Ishikawa (cell line): ENCODE results near the gene BRPF3.
A peak's percentile ranks its signal among the peaks of the same experiment; 100 is the strongest.

ENCODE experiments used
- CEBPB ChIP-seq: IDR thresholded peaks from 2 replicates; pipeline ENCODE4 v1.6.1; 2012
- CREB1 ChIP-seq: IDR thresholded peaks from 2 replicates; pipeline ENCODE4 v1.6.1; 2012; ENCODE audit warnings: low read depth
- EGR1 ChIP-seq: IDR thresholded peaks from 2 replicates; pipeline ENCODE4 v1.6.1; 2012
- EP300 ChIP-seq: IDR thresholded peaks from 2 replicates; pipeline ENCODE4 v1.6.1; 2012; ENCODE audit warnings: borderline replicate concordance
- FOXM1 ChIP-seq: IDR thresholded peaks from 2 replicates; pipeline ENCODE4 v1.6.1; 2012; ENCODE audit warnings: low read depth, borderline replicate concordance
- MAX ChIP-seq: IDR thresholded peaks from 2 replicates; pipeline ENCODE4 v1.6.1; 2012
- RAD21 ChIP-seq: IDR thresholded peaks from 2 replicates; pipeline ENCODE4 v1.6.1; 2012; ENCODE audit warnings: low read depth
- TAF1 ChIP-seq: IDR thresholded peaks from 2 replicates; pipeline ENCODE4 v1.6.1; 2012; ENCODE audit warnings: low read depth, mild to moderate bottlenecking
- TCF12 ChIP-seq: IDR thresholded peaks from 2 replicates; pipeline ENCODE4 v1.6.1; 2012; ENCODE audit warnings: low read depth
- TEAD4 ChIP-seq: IDR thresholded peaks from 2 replicates; pipeline ENCODE4 v1.6.1; 2012
- YY1 ChIP-seq: IDR thresholded peaks from 2 replicates; pipeline ENCODE4 v1.6.1; 2012; ENCODE audit warnings: low read depth
- ZBTB7A ChIP-seq: IDR thresholded peaks from 2 replicates; pipeline ENCODE4 v1.6.1; 2012; ENCODE audit warnings: low read depth
- TF ChIP-seq, protein P1 (sequence below): IDR thresholded peaks from 2 replicates; pipeline ENCODE4 v1.6.1; 2012; ENCODE audit warnings: low read depth, mild to moderate bottlenecking
- TF ChIP-seq, protein P2 (sequence below): IDR thresholded peaks from 2 replicates; pipeline ENCODE4 v1.6.1; 2012

- TF ChIP-seq CREB1 (no peak), TCF12 (no peak), MAX (peak; percentile 8; the same call in 1 of the 2 replicates), CEBPB (no peak), FOXM1 (no peak), TEAD4 (no peak), EP300 (no peak), RAD21 (peak; percentile 49; the same call in 1 of the 2 replicates), EGR1 (no peak), TAF1 (no peak; the same call in 1 of the 2 replicates), YY1 (no peak), ZBTB7A (peak; percentile 78; the same call in 1 of the 2 replicates)
- TF ChIP-seq, protein P1, sequence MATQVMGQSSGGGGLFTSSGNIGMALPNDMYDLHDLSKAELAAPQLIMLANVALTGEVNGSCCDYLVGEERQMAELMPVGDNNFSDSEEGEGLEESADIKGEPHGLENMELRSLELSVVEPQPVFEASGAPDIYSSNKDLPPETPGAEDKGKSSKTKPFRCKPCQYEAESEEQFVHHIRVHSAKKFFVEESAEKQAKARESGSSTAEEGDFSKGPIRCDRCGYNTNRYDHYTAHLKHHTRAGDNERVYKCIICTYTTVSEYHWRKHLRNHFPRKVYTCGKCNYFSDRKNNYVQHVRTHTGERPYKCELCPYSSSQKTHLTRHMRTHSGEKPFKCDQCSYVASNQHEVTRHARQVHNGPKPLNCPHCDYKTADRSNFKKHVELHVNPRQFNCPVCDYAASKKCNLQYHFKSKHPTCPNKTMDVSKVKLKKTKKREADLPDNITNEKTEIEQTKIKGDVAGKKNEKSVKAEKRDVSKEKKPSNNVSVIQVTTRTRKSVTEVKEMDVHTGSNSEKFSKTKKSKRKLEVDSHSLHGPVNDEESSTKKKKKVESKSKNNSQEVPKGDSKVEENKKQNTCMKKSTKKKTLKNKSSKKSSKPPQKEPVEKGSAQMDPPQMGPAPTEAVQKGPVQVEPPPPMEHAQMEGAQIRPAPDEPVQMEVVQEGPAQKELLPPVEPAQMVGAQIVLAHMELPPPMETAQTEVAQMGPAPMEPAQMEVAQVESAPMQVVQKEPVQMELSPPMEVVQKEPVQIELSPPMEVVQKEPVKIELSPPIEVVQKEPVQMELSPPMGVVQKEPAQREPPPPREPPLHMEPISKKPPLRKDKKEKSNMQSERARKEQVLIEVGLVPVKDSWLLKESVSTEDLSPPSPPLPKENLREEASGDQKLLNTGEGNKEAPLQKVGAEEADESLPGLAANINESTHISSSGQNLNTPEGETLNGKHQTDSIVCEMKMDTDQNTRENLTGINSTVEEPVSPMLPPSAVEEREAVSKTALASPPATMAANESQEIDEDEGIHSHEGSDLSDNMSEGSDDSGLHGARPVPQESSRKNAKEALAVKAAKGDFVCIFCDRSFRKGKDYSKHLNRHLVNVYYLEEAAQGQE = no peak
- TF ChIP-seq, protein P2, sequence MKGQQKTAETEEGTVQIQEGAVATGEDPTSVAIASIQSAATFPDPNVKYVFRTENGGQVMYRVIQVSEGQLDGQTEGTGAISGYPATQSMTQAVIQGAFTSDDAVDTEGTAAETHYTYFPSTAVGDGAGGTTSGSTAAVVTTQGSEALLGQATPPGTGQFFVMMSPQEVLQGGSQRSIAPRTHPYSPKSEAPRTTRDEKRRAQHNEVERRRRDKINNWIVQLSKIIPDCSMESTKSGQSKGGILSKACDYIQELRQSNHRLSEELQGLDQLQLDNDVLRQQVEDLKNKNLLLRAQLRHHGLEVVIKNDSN = no peak
Observed at GRCh38 chr6:36196113-36196879, at the start of gene BRPF3.
